Fibroblast of skin of left quadriceps (primary cell): ENCODE results near the gene KCTD19.
A peak's percentile ranks its signal among the peaks of the same experiment; 100 is the strongest.

Experiments
- DNase-seq, 2 experiments: peaks; one replicate each; pipeline ENCODE4 v3.0.0-alpha.2; 2013; ENCODE audit warnings: low read depth in 2 of 2

The KCTD19 gene

DNA sequence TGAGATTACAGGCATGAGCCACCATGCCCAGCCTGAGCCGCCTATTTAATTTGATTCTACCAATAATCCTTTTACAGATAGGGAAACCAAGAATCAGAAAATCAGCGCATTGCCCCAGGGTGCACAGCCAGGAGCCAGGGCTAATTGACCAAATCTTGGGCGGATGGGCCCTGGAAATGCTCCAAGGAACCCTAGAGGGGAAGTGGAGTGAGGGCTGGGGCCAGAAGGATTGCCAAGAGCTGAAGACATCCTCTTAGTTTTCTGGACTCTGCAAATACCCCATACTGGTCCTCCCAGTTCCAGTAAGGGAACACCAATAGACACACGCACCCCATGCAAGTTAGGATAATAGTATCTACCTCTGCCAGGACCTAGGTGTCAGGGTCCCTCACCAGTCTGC is 83.1 kb downstream of the KCTD19 start:
- no peak for DNase-seq

DNA sequence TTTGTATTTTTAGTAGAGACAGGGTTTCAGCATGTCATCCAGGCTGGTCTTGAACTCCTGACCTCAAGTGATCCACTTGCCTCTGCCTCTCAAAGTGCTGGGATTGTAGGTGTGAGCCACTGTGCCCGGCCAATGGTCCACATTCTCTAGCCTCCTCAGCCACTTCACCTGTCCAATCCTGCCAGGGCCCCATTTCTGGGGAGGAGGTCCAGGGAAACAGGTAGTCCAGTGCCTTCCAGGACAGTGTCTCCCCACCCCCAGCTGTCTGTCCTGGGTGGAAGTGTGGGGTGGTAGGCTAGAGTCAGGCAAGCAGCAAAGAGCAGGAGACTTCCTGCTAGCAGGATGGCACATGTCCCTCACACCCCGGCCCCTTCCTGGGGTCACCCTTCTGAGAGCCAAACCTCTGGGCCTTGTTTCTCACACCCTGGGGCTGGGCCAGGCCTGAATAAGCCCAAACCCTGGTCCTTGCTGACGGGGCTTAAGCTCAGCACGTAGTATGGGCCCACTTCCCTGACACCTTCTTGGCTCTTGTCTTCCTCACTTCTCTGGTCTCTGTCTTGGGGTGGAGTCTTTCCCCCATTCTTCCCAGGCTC is 84.3 kb downstream of the KCTD19 start:
- DNase-seq: no peak

DNA sequence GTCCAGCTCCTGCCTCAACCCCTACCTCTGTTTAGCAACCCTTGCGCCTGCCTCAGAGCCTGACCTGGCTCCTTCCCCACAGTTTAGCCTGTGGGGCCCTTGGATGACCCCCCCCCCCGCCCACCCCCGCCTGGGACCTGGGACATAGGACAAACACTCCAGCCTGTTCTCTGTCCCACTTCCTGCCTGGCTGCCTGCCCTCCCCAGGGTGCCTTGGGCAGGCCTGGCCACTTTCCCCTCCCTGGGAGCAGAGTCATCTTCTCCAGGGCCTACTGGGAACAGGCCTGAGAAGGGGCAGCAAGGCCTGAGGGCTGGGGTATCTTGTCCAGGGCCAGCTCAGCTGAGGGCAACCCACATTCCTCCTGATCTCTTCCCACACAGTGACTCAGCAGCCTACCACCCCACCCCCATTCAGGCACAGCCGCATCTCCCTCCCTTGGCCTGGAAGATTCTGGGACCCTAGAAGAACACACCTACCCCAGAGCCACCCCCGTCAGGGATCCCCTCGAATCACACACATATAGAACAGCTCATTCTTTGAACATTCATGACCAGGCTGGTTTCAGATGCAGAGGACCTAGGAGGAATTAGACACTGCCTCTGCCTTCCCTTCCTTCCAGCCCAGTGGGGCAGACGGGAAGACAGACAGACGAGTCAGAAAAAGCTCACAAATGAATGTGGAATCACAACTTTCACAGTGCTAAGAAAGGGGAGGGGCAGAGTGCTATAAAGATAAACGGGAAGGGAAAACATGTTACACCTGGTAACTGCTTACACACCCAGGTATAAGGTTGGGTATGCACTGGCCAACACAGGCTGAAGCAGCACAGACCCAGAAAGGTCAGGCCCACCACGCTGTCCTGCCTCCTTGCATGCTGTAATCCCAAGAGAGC is 85.3 kb downstream of the KCTD19 start:
- DNase-seq: peak; percentile 51 to 52

DNA sequence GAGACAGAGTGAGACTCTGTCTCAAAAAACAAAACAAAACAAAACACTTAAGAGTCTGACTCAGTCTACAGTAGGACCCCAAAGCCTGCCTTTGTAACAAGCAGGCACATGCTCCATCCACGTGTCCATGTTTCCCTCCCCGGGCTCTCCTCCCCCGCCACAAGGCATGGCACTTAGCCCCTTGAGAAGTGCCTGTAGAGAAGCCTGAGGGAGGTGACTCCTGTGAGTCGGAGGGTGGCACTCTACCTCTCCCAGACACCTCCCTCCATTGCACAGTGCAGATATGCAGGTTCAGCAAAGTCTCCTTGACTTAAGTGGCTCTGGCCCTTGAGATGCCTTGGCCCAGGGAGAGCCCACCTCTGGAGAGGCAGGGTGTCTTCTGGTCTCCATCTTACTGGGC is 86.0 kb downstream of the KCTD19 start:
- DNase-seq: no peak
